ENCODE measurements around the gene MARK2.

The MARK2 gene

DNA sequence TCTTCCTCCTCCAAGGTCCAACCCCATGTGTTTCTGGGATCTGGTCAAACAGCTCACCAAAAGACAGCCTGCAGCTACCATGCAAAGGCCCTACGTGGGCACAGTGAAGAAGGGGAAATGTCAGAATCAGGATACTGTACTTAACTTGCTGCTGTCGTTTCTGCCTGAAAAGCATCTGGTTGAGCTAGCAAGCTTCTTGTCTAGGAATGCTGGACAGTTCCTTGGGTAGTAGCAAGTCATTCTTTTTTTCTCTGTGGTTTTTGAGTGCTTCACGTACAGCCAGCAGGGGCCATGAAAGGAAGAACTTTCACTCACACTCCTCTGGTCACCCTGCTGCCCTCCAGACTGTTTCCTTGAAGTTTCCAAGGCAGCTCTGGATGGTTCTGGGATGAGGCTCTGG lies 53.3 kb downstream of the MARK2 start:
- DNase-seq (ENCODE audit: low spot score): no peak
- in situ Hi-C loops (cut with MboI; ENCODE audit: low sequenced_read_pairs, unreplicated experiment): no loop called here
- TF ChIP-seq CTCF (IDR thresholded peaks at IDR 0.05; ENCODE audit: borderline replicate concordance, control extremely low read depth, extremely low read depth, insufficient read depth, missing control alignments): no peak

DNA sequence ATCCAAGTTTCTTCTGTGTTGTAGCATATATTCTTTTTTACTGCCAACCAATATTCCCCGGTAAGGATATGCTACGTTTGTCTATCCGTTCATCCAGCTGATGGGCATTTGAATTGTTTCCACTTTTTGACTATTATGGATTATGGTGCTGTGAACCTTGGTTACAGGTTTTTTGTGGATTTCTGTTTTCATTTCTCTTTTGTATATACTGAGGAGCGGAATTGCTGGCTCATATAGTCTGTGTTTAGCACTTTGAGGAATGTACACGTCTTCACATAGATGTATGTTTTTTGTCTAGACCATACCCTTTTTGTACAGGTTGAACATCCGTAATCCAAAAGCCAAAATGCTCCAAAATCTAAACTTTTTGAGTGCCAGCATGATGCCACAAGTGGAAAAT lies 54.4 kb downstream of the MARK2 start:
- DNase-seq (ENCODE audit: low spot score): no peak
- TF ChIP-seq CTCF (IDR thresholded peaks at IDR 0.05; ENCODE audit: borderline replicate concordance, control extremely low read depth, extremely low read depth, insufficient read depth, missing control alignments): no peak
- in situ Hi-C loops (cut with MboI; ENCODE audit: low sequenced_read_pairs, unreplicated experiment): no loop called here

DNA sequence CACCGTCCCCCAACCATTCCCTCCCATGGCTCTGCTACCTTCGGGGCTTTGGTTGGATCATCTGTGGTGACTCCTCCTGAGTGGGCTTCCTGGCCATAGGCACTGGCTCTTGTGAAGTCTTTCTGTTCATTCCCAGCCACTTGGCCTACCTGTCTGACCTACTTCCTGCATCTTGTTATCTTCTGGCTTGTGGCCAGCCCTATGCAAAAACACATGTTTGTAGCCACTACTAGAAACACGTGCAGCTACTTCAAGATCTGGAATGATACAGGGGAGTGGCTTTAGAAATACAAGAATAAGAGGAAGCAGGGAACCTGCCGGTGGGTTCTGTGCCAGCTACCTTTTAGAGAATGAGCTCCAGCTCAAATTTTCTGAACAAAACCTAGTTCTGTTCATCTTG lies 57.2 kb downstream of the MARK2 start:
- in situ Hi-C loops (cut with MboI; ENCODE audit: low sequenced_read_pairs, unreplicated experiment): no loop called here
- TF ChIP-seq CTCF (IDR thresholded peaks at IDR 0.05; ENCODE audit: borderline replicate concordance, control extremely low read depth, extremely low read depth, insufficient read depth, missing control alignments): no peak
- no peak for DNase-seq (ENCODE audit: low spot score)

- in situ Hi-C loops (cut with MboI; ENCODE audit: low sequenced_read_pairs, unreplicated experiment): no loop called here
- TF ChIP-seq CTCF (IDR thresholded peaks at IDR 0.05; ENCODE audit: borderline replicate concordance, control extremely low read depth, extremely low read depth, insufficient read depth, missing control alignments): no peak
These were observed 58.7 kb downstream of the MARK2 start for GRCh38 chr11:63897459-63898146.

DNA sequence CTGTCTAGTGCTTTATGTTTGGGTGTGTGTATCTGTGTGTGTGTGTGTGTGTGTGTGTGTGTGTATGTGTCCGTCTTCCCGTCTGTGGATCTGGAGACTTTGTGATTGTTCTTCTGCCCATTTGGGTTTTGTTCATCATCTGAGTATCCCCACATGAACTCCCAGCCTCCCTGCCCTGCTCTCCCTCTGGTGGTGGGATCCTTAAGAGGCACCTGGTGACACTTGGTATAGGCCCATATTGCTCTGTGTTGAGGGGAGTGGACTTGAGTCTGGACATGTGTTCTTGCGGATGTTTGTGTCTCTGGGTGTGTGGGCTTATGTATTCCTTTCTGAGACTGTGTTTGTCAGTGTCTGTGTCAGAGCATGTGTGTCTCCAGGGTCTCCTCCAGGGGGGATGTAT lies 62.8 kb downstream of the MARK2 start:
- in situ Hi-C loops (cut with MboI; ENCODE audit: low sequenced_read_pairs, unreplicated experiment): no loop called here
- TF ChIP-seq CTCF (IDR thresholded peaks at IDR 0.05; ENCODE audit: borderline replicate concordance, control extremely low read depth, extremely low read depth, insufficient read depth, missing control alignments): no peak
- DNase-seq (ENCODE audit: low spot score): no peak

More at GRCh38 chr11:63897459-63898146, 58.7 kb downstream of the MARK2 start:
- DNase-seq (ENCODE audit: low spot score): no peak

DNA sequence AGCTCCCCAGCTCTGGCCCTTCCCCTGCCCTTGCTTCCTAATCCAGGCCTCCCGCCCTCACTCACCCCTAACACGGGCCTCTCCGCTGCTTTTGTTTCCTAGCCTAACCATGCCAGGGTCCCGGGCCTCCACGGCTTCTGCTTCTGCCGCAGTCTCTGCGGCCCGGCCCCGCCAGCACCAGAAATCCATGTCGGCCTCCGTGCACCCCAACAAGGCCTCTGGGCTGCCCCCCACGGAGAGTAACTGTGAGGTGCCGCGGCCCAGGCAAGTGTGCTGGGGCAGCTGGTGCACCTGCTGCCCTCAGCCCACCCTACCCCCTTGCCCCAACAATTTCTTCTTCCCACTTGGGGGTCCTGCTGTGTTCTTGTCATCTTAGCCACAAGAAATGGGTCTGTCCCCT lies 65.0 kb downstream of the MARK2 start:
- DNase-seq (ENCODE audit: low spot score): no peak
- TF ChIP-seq CTCF (IDR thresholded peaks at IDR 0.05; ENCODE audit: borderline replicate concordance, control extremely low read depth, extremely low read depth, insufficient read depth, missing control alignments): no peak
- in situ Hi-C loops (cut with MboI; ENCODE audit: low sequenced_read_pairs, unreplicated experiment): no loop called here
